Memory B cell (primary cell): ENCODE data around the gene TBC1D1.
A peak's percentile ranks its signal among the peaks of the same experiment; 100 is the strongest.
"Not testable (repeated sequence)": the region's sequence is repeated elsewhere in the genome, so short reads cannot be mapped to it uniquely, and the experiment has no call there.

Source experiments
- ATAC-seq: fragments of 150-1000 bp; cut with Tn5 transposase; 2 replicates; pipeline ENCODE4 v1.10.0; 2021; ENCODE audit warnings: low read depth, mild to moderate bottlenecking, moderate library complexity
- DNase-seq, 2 donors: peaks; one replicate each; pipeline ENCODE4 v3.0.0; 2022; ENCODE audit warnings: low spot score in 2 of 2
- H3K27ac Mint-ChIP-seq: one replicate; pipeline ENCODE4 v1.8.0; 2022; ENCODE audit warnings: mild to moderate bottlenecking, moderate library complexity, mixed read lengths
- H3K27me3 Mint-ChIP-seq: one replicate; pipeline ENCODE4 v1.8.0; 2022; ENCODE audit warnings: mixed read lengths
- H3K36me3 Mint-ChIP-seq: one replicate; pipeline ENCODE4 v1.8.0; 2022; ENCODE audit warnings: mild to moderate bottlenecking, mixed read lengths
- H3K4me1 Mint-ChIP-seq: one replicate; pipeline ENCODE4 v1.8.0; 2022; ENCODE audit warnings: mixed read lengths
- H3K4me3 Mint-ChIP-seq: one replicate; pipeline ENCODE4 v1.8.0; 2022; ENCODE audit warnings: mild to moderate bottlenecking, moderate library complexity, mixed read lengths
- H3K9me3 Mint-ChIP-seq: one replicate; pipeline ENCODE4 v1.8.0; 2022; ENCODE audit warnings: mixed read lengths

TBC1D1 gene

GRCh38 chr4:38004887-38005286 lies 114.0 kb downstream of the TBC1D1 start:
- Mint-ChIP-seq H3K27me3 (no peaks in the 10 kb centered on the region), H3K9me3 (no peaks in the 10 kb centered on the region), H3K36me3 (peaks cover 10% of the 10 kb centered on the region), H3K4me1 (peaks cover 27% of the 10 kb centered on the region), H3K27ac (no peak overlapping the region), H3K4me3 (no peak overlapping the region)
- DNase-seq = no peak
- no peak for ATAC-seq

- no peaks in the 10 kb centered on the region for H3K27me3 Mint-ChIP-seq
- H3K4me3 Mint-ChIP-seq = no peak overlapping the region
- peaks cover 33% of the 10 kb centered on the region for H3K4me1 Mint-ChIP-seq
- ATAC-seq (no peak), DNase-seq (no peak)
- no peaks in the 10 kb centered on the region for H3K9me3 Mint-ChIP-seq
- H3K27ac Mint-ChIP-seq = no peak overlapping the region
- peaks cover 10% of the 10 kb centered on the region for H3K36me3 Mint-ChIP-seq
Observed at GRCh38 chr4:38005637-38006036, 114.8 kb downstream of the TBC1D1 start.

GRCh38 chr4:38007645-38008044 lies 116.8 kb downstream of the TBC1D1 start:
- no peaks in the 10 kb centered on the region for H3K27me3 Mint-ChIP-seq

GRCh38 chr4:38008571-38009021 lies 117.7 kb downstream of the TBC1D1 start:
- Mint-ChIP-seq H3K27me3 (no peaks in the 10 kb centered on the region), H3K27ac (no peak overlapping the region), H3K4me3 (no peak overlapping the region), H3K4me1 (peaks cover 27% of the 10 kb centered on the region), H3K36me3 (peaks cover 3% of the 10 kb centered on the region), H3K9me3 (no peaks in the 10 kb centered on the region)
- ATAC-seq (no peak), DNase-seq (no peak)

More at GRCh38 chr4:38007645-38008044, 116.8 kb downstream of the TBC1D1 start:
- no peak for DNase-seq
- H3K4me1 Mint-ChIP-seq = peaks cover 31% of the 10 kb centered on the region
- H3K27ac Mint-ChIP-seq = no peak overlapping the region
- H3K4me3 Mint-ChIP-seq = no peak overlapping the region
- ATAC-seq = no peak
- peaks cover 6% of the 10 kb centered on the region for H3K36me3 Mint-ChIP-seq
- H3K9me3 Mint-ChIP-seq = no peaks in the 10 kb centered on the region

- Mint-ChIP-seq H3K27me3 (no peaks in the 10 kb centered on the region), H3K36me3 (peaks cover 3% of the 10 kb centered on the region), H3K9me3 (no peaks in the 10 kb centered on the region), H3K4me3 (no peak overlapping the region), H3K27ac (no peak overlapping the region), H3K4me1 (peaks cover 27% of the 10 kb centered on the region)
- no peak for ATAC-seq
- no peak for DNase-seq
Observed at GRCh38 chr4:38009421-38009820, 118.5 kb downstream of the TBC1D1 start.

- no peaks in the 10 kb centered on the region for H3K27me3 Mint-ChIP-seq
- H3K4me3 Mint-ChIP-seq = no peak overlapping the region
- ATAC-seq (no peak), DNase-seq (no peak)
- H3K4me1 Mint-ChIP-seq = peaks cover 25% of the 10 kb centered on the region
- H3K36me3 Mint-ChIP-seq = peaks cover 6% of the 10 kb centered on the region
- no peak overlapping the region for H3K27ac Mint-ChIP-seq
- H3K9me3 Mint-ChIP-seq = no peaks in the 10 kb centered on the region
Observed at GRCh38 chr4:38009949-38010348, 119.1 kb downstream of the TBC1D1 start.

GRCh38 chr4:38011511-38012162 lies 120.8 kb downstream of the TBC1D1 start:
- H3K36me3 Mint-ChIP-seq = peaks cover 12% of the 10 kb centered on the region
- peaks cover 20% of the 10 kb centered on the region for H3K4me1 Mint-ChIP-seq
- no peak overlapping the region for H3K27ac Mint-ChIP-seq
- no peak overlapping the region for H3K4me3 Mint-ChIP-seq
- no peak for DNase-seq
- no peaks in the 10 kb centered on the region for H3K27me3 Mint-ChIP-seq
- no peak for ATAC-seq
- H3K9me3 Mint-ChIP-seq = no peaks in the 10 kb centered on the region

GRCh38 chr4:38013461-38014366 lies 122.8 kb downstream of the TBC1D1 start:
- no peaks in the 10 kb centered on the region for H3K9me3 Mint-ChIP-seq
- H3K27me3 Mint-ChIP-seq = no peaks in the 10 kb centered on the region
- H3K4me3 Mint-ChIP-seq = no peak overlapping the region
- H3K27ac Mint-ChIP-seq = no peak overlapping the region
- DNase-seq (no peak), ATAC-seq (no peak)
- peaks cover 13% of the 10 kb centered on the region for H3K36me3 Mint-ChIP-seq
- H3K4me1 Mint-ChIP-seq = peaks cover 8% of the 10 kb centered on the region

- ATAC-seq = no peak
- Mint-ChIP-seq H3K36me3 (peaks cover 13% of the 10 kb centered on the region), H3K4me3 (no peak overlapping the region), H3K4me1 (peaks cover 8% of the 10 kb centered on the region), H3K27me3 (no peaks in the 10 kb centered on the region), H3K27ac (no peak overlapping the region), H3K9me3 (no peaks in the 10 kb centered on the region)
- DNase-seq = no peak
Observed at GRCh38 chr4:38014421-38014852, 123.6 kb downstream of the TBC1D1 start.

GRCh38 chr4:38015886-38016515 lies 125.1 kb downstream of the TBC1D1 start:
- Mint-ChIP-seq H3K4me1 (peaks cover 3% of the 10 kb centered on the region), H3K27me3 (no peaks in the 10 kb centered on the region), H3K27ac (no peak overlapping the region), H3K9me3 (no peaks in the 10 kb centered on the region), H3K4me3 (no peak overlapping the region), H3K36me3 (peaks cover 19% of the 10 kb centered on the region)
- ATAC-seq (no peak), DNase-seq (no peak)

GRCh38 chr4:38016698-38017097 lies 125.8 kb downstream of the TBC1D1 start:
- H3K27me3 Mint-ChIP-seq = no peaks in the 10 kb centered on the region
- ATAC-seq (no peak), DNase-seq (no peak)
- H3K9me3 Mint-ChIP-seq = no peaks in the 10 kb centered on the region
- H3K36me3 Mint-ChIP-seq = peaks cover 22% of the 10 kb centered on the region
- H3K27ac Mint-ChIP-seq = peak overlapping the region; percentile 69
- H3K4me3 Mint-ChIP-seq = no peak overlapping the region
- H3K4me1 Mint-ChIP-seq = peaks cover 3% of the 10 kb centered on the region

- peaks cover 9% of the 10 kb centered on the region for H3K4me1 Mint-ChIP-seq
Observed at GRCh38 chr4:38017609-38018008, 126.7 kb downstream of the TBC1D1 start.

GRCh38 chr4:38020386-38020785 lies 129.5 kb downstream of the TBC1D1 start:
- Mint-ChIP-seq H3K27me3 (no peaks in the 10 kb centered on the region), H3K36me3 (peaks cover 28% of the 10 kb centered on the region), H3K4me3 (no peak overlapping the region), H3K4me1 (peaks cover 10% of the 10 kb centered on the region), H3K9me3 (no peaks in the 10 kb centered on the region), H3K27ac (no peak overlapping the region)
- ATAC-seq (no peak), DNase-seq (no peak)

More at GRCh38 chr4:38017609-38018008, 126.7 kb downstream of the TBC1D1 start:
- Mint-ChIP-seq H3K36me3 (peaks cover 30% of the 10 kb centered on the region), H3K9me3 (no peaks in the 10 kb centered on the region), H3K27ac (no peak overlapping the region), H3K4me3 (no peak overlapping the region), H3K27me3 (no peaks in the 10 kb centered on the region)
- ATAC-seq (no peak), DNase-seq (no peak)

- not testable (repeated sequence) for ATAC-seq, H3K9me3 Mint-ChIP-seq, H3K27me3 Mint-ChIP-seq, DNase-seq, H3K4me3 Mint-ChIP-seq, H3K27ac Mint-ChIP-seq
- peaks cover 10% of the 10 kb centered on the region for H3K4me1 Mint-ChIP-seq
- H3K36me3 Mint-ChIP-seq = peaks cover 27% of the 10 kb centered on the region
Observed at GRCh38 chr4:38020961-38021360, 130.1 kb downstream of the TBC1D1 start.
